HepG2 (cell line): ENCODE measurements around the gene PDE9A. TPM values are rescaled to one million over a fixed set of nuclear protein-coding genes. Genes with fewer than 3 reads are reported as not detected.

ENCODE experiments used
- ATAC-seq: fragments of 200-7000 bp; cut with Tn5 transposase; 3 replicates; pipeline ENCODE4 v1.9.1; 2020; ENCODE audit warnings: mild to moderate bottlenecking, moderate library complexity
- BruUV-seq: library from RNA; stranded (reverse); fragments of 400-500 nt; replicated peaks from 2 replicates; lab custom pipeline; 2021; lab: Mats Ljungman, UMichigan
- CTCF ChIA-PET: fragments of 300-600 bp; formaldehyde crosslinking; extraction: SDS; loops from one replicate; lab custom pipeline; 2021; ENCODE audit warnings: low total read pairs, inconsistent platforms, low intra/inter-chr PET ratio; lab: Yijun Ruan, JAX
- POLR2A ChIA-PET: fragments of 350-600 bp; sonication (Branson Sonifier 250); formaldehyde crosslinking; loops from one replicate; lab custom pipeline; 2020; ENCODE audit warnings: antibody characterized with exemption, inconsistent platforms; lab: Yijun Ruan, JAX
- DNase-seq: peaks from one replicate; pipeline ENCODE4 v3.0.0-alpha.2; 2015; ENCODE audit warnings: low spot score
- FAIRE-seq: peaks from 3 replicates; lab custom pipeline; 2011; peaks lifted over from hg19 to GRCh38; lab: Jason Lieb, UNC
- H2AFZ ChIP-seq: one replicate; pipeline ENCODE4 v1.6.1; 2011; ENCODE audit warnings: low read length, inconsistent platforms
- H3K27ac ChIP-seq: fragments of 300-600 bp; 3 replicates; pipeline ENCODE4 v1.8.0; 2011; ENCODE audit warnings: mixed run types, mild to moderate bottlenecking, mixed read lengths, low read length, inconsistent platforms; ENCODE audit not compliant: insufficient read depth; ENCODE audit errors: extremely low read length
- H3K27me3 ChIP-seq, 2 experiments: fragments of 200-600 bp in 1 of 2; 2 replicates in 1 of 2; 3 replicates in 1 of 2; pipeline versions ENCODE4 v1.6.0 to v1.8.0; 2011; ENCODE audit warnings: low read length in 2 of 2, mild to moderate bottlenecking in 2 of 2, moderate library complexity in 2 of 2, inconsistent platforms in 1 of 2; ENCODE audit not compliant: insufficient read depth in 2 of 2, control insufficient read depth in 1 of 2
- H3K36me3 ChIP-seq, 2 experiments: fragments of 200-600 bp in 1 of 2; replicated peaks in 1 of 2; 2 replicates in 1 of 2; 3 replicates in 1 of 2; pipeline versions ENCODE4 v1.5.1 to v1.8.0; 2011; ENCODE audit warnings: low read length in 2 of 2, inconsistent platforms in 1 of 2; ENCODE audit not compliant: insufficient read depth in 2 of 2, control insufficient read depth in 1 of 2
- H3K4me1 ChIP-seq: 2 replicates; pipeline ENCODE4 v1.5.1; 2012; ENCODE audit warnings: low read length, inconsistent platforms; ENCODE audit not compliant: insufficient read depth
- H3K4me2 ChIP-seq: 2 replicates; pipeline ENCODE4 v1.6.0; 2011; ENCODE audit warnings: low read depth, low read length, inconsistent platforms
- H3K4me3 ChIP-seq, 3 experiments: fragments of 200-600 bp in 1 of 3; sonication (generic), shearing (Covaris generic) in 1 of 3; replicated peaks in 1 of 3; 2 replicates each; pipeline ENCODE4 v1.5.1; 2011 to 2016; ENCODE audit warnings: low read length in 3 of 3, inconsistent platforms in 2 of 3, low read depth in 2 of 3, mild to moderate bottlenecking in 2 of 3, control low read depth in 1 of 3, mixed read lengths in 1 of 3; ENCODE audit not compliant: insufficient read depth in 1 of 3
- H3K79me2 ChIP-seq: one replicate; pipeline ENCODE4 v1.6.1; 2011; ENCODE audit warnings: low read length, inconsistent platforms; ENCODE audit not compliant: insufficient read depth
- H3K9ac ChIP-seq: 2 replicates; pipeline ENCODE4 v1.6.0; 2011; ENCODE audit warnings: mild to moderate bottlenecking, low read depth, low read length, inconsistent platforms; ENCODE audit not compliant: insufficient read depth
- H3K9me3 ChIP-seq: 2 replicates; pipeline ENCODE4 v1.5.1; 2012; ENCODE audit warnings: mild to moderate bottlenecking, low read length
- H4K20me1 ChIP-seq: 2 replicates; pipeline ENCODE4 v1.6.0; 2011; ENCODE audit warnings: inconsistent platforms, mild to moderate bottlenecking, low read length, moderate library complexity; ENCODE audit not compliant: insufficient read depth
- AKAP8 ChIP-seq: sonication (generic); formaldehyde crosslinking; IDR thresholded peaks from 2 replicates; pipeline ENCODE4 v1.5.1; 2020; ENCODE audit warnings: mild to moderate bottlenecking, missing genetic modification reagents
- DDIT3 ChIP-seq: sonication (generic); formaldehyde crosslinking; IDR thresholded peaks from 2 replicates; pipeline ENCODE4 v1.4.0; 2020; ENCODE audit warnings: mild to moderate bottlenecking, missing genetic modification reagents
- DR1 ChIP-seq: sonication (generic); formaldehyde crosslinking; IDR thresholded peaks from 2 replicates; pipeline ENCODE4 v1.8.0; 2021; ENCODE audit warnings: mild to moderate bottlenecking, missing genetic modification reagents, inconsistent platforms
- KLF12 ChIP-seq: sonication (generic); formaldehyde crosslinking; IDR thresholded peaks from 2 replicates; pipeline ENCODE4 v1.4.0; 2020; ENCODE audit warnings: missing genetic modification reagents, borderline replicate concordance
- MAFF ChIP-seq: IDR thresholded peaks from 2 replicates; pipeline ENCODE4 v1.6.1; 2011; ENCODE audit warnings: low read depth, low read length, improper control_type of control experiment
- MTF2 ChIP-seq: sonication (generic); formaldehyde crosslinking; IDR thresholded peaks from 2 replicates; pipeline ENCODE4 v1.5.0; 2020; ENCODE audit warnings: missing genetic modification reagents, borderline replicate concordance
- NFKB2 ChIP-seq: sonication (generic); formaldehyde crosslinking; IDR thresholded peaks from 2 replicates; pipeline ENCODE4 v1.4.0; 2020; ENCODE audit warnings: missing genetic modification reagents, borderline replicate concordance
- PPARG ChIP-seq: conservative IDR thresholded peaks from 2 replicates; pipeline ENCODE4 v1.6.1; 2016; ENCODE audit warnings: missing biosample characterization, missing genetic modification reagents
- UBTF ChIP-seq: sonication (generic); formaldehyde crosslinking; IDR thresholded peaks from 2 replicates; pipeline ENCODE4 v1.4.0; 2020; ENCODE audit warnings: mild to moderate bottlenecking, missing genetic modification reagents
- ZFP90 ChIP-seq: sonication (generic); formaldehyde crosslinking; IDR thresholded peaks from 2 replicates; pipeline ENCODE4 v1.8.0; 2022; ENCODE audit warnings: missing genetic modification reagents, mild to moderate bottlenecking, inconsistent platforms, borderline replicate concordance
- ZHX2 ChIP-seq, 2 experiments: sonication (generic) in 1 of 2; formaldehyde crosslinking in 1 of 2; IDR thresholded peaks; 2 replicates each; pipeline versions ENCODE4 v1.6.1 to v1.9.0; 2014 to 2022; ENCODE audit warnings: antibody characterized with exemption in 1 of 2, borderline replicate concordance in 1 of 2, inconsistent platforms in 1 of 2, low read depth in 1 of 2, missing genetic modification reagents in 1 of 2
- ZNF691 ChIP-seq: sonication (generic); formaldehyde crosslinking; IDR thresholded peaks from 2 replicates; pipeline ENCODE4 v1.4.0; 2020; ENCODE audit warnings: missing genetic modification reagents, low read depth, mild to moderate bottlenecking, borderline replicate concordance
- WGBS: methylation state at CpG from one replicate; pipeline ENCODE4 v1.1.6; 2017; ENCODE audit warnings: low lambda C conversion rate; 5-methylcytosine and 5-hydroxymethylcytosine counted together
- in situ Hi-C: cut with HindIII; loops from 2 replicates; pipeline ENCODE4 v1.10.0; 2017; ENCODE audit warnings: low pct_unique_long_range_greater_than_20kb; ENCODE audit not compliant: extremely low pct_ligation_motif_present
- intact Hi-C: fragments of 100-400 bp; cut with micrococcal nuclease; formaldehyde crosslinking; loops from one replicate; pipeline ENCODE4 v1.10.0; 2022; ENCODE audit not compliant: unreplicated experiment
- polyA plus RNA-seq, 8 experiments: library from polyadenylated mRNA; depleted of rRNA in 3 of 8; stranded (reverse) in 7 of 8; unstranded in 1 of 8; fragments of >200 nt; fragmentation: Illumina TruSeq in 4 of 8; extraction: Trizol in 4 of 8; gene quantifications; 2 replicates each; pipeline versions ENCODE4 v1.2.1 to v1.2.3, GENCODE V29; 2011 to 2016; ENCODE audit warnings: low read depth in 4 of 8, missing spikeins in 1 of 8, mixed read lengths in 1 of 8; ENCODE audit not compliant: insufficient read depth in 1 of 8
- total RNA-seq, 5 experiments: library from RNA; depleted of rRNA; stranded (reverse); fragments of >200 nt; fragmentation: Illumina TruSeq; extraction: Trizol; gene quantifications; 2 replicates each; pipeline ENCODE4 v1.2.3, GENCODE V29; 2016; ENCODE audit warnings: low read depth in 1 of 5

Gene PDE9A
- total and polyA plus RNA-seq, 2 of the 13 experiments (the other 11 are each of a cell fraction or from before 2014, with no cell fraction given), result 4.6 to 19.7 TPM

- TF ChIP-seq NFKB2 (no peak), MTF2 (no peak), DDIT3 (no peak), MAFF (no peak), ZHX2 (IDR thresholded peaks at IDR 0.05; ENCODE audit: low read depth) (no peak), ZHX2 (CRISPR knock-in tag; IDR thresholded peaks at IDR 0.05; ENCODE audit: borderline replicate concordance) (no peak), PPARG (CRISPR knock-in tag) (no peak), DR1 (CRISPR knock-in tag) (no peak), UBTF (CRISPR knock-in tag) (no peak), ZFP90 (CRISPR knock-in tag) (no peak), ZNF691 (CRISPR knock-in tag) (no peak), AKAP8 (no peak), KLF12 (CRISPR knock-in tag) (no peak)
- Histone ChIP-seq H3K4me3 (no peak overlapping the region), H3K36me3 (no peaks in the 10 kb centered on the region), H3K9ac (no peak overlapping the region), H3K4me2 (no peak overlapping the region), H3K4me1 (peaks cover 24% of the 10 kb centered on the region), H3K9me3 (no peaks in the 10 kb centered on the region), H3K27me3 (peaks cover 6 to 50% of the 10 kb centered on the region in 2 experiments), H2AFZ (no peak overlapping the region), H3K27ac (no peak overlapping the region), H3K79me2 (no peaks in the 10 kb centered on the region), H4K20me1 (peaks cover under 1% of the 10 kb centered on the region; the same call in 1 of the 2 replicates)
- FAIRE-seq (no peak), DNase-seq (no peak), ATAC-seq (no peak)
- no TSS peak for BruUV-seq
- ChIA-PET POLR2A (no interaction called here), CTCF (no interaction called here)
- in situ Hi-C loops (loop anchor here (10.0 to 25.0 kb wide), 2 partner anchors 113 to 185 kb away; no protein-coding TSS in a partner anchor), intact Hi-C loops (loop anchor here (5.0 kb wide), 1 partner anchor 133 kb away; no protein-coding TSS in a partner anchor)
- 43% methylated on average over 22 of the region's 24 CpGs for WGBS
Measured at GRCh38 chr21:42649122-42650032, 4.0 kb upstream of the PDE9A start.
